K562 (cell line): ENCODE measurements around the gene PTTG2.

Experiments used
- ATF2 ChIP-seq: sonication (generic); formaldehyde crosslinking; IDR thresholded peaks from 2 replicates; pipeline ENCODE4 v1.8.1; 2022; ENCODE audit warnings: missing genetic modification reagents
- SMC3 ChIP-seq: conservative IDR thresholded peaks from 2 replicates; pipeline ENCODE4 v1.6.1; 2011; ENCODE audit warnings: low read depth, low read length, improper control_type of control experiment; ENCODE audit not compliant: insufficient read depth
- SP2 ChIP-seq: IDR thresholded peaks from 2 replicates; pipeline ENCODE4 v1.6.1; 2011; ENCODE audit warnings: mild to moderate bottlenecking, low read depth, low read length, moderate library complexity; ENCODE audit not compliant: poor library complexity, severe bottlenecking; ENCODE audit errors: extremely low read depth
- TF ChIP-seq, protein P1 (sequence below), 3 experiments: IDR thresholded peaks in 2 of 3; conservative IDR thresholded peaks in 1 of 3; 2 replicates each; pipeline ENCODE4 v1.5.1; 2011 to 2012; ENCODE audit warnings: low read length in 3 of 3, mild to moderate bottlenecking in 3 of 3, control low read depth in 2 of 3, improper control_type of control experiment in 1 of 3, inconsistent platforms in 1 of 3, low read depth in 1 of 3, mixed read lengths in 1 of 3, moderate library complexity in 1 of 3; ENCODE audit not compliant: insufficient read depth in 2 of 3

- TF ChIP-seq, protein P1, sequence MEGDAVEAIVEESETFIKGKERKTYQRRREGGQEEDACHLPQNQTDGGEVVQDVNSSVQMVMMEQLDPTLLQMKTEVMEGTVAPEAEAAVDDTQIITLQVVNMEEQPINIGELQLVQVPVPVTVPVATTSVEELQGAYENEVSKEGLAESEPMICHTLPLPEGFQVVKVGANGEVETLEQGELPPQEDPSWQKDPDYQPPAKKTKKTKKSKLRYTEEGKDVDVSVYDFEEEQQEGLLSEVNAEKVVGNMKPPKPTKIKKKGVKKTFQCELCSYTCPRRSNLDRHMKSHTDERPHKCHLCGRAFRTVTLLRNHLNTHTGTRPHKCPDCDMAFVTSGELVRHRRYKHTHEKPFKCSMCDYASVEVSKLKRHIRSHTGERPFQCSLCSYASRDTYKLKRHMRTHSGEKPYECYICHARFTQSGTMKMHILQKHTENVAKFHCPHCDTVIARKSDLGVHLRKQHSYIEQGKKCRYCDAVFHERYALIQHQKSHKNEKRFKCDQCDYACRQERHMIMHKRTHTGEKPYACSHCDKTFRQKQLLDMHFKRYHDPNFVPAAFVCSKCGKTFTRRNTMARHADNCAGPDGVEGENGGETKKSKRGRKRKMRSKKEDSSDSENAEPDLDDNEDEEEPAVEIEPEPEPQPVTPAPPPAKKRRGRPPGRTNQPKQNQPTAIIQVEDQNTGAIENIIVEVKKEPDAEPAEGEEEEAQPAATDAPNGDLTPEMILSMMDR (IDR thresholded peaks at IDR 0.05 in 2 of 3, conservative IDR thresholded peaks at IDR 0.05 in 1 of 3; ENCODE audit: insufficient read depth in 2 of 3, low read depth in 1 of 3, low read length in 3 of 3), result no peak
- no peak for TF ChIP-seq SP2
- TF ChIP-seq ATF2 (CRISPR knock-in tag), result no peak
- TF ChIP-seq SMC3, result no peak
Measured at GRCh38 chr4:37924946-37925345, 35.3 kb upstream of the PTTG2 start.
